Stomach (tissue), 4 donors: ENCODE measurements around the gene DGCR2.

Source experiments
- CTCF ChIP-seq, 7 experiments: fragments of 450-650 bp in 4 of 7; fragments of 200-600 bp in 3 of 7; sonication (generic) in 3 of 7; IDR thresholded peaks; one replicate each; pipeline ENCODE4 v1.5.1; 2016 to 2019; ENCODE audit warnings: antibody characterized with exemption in 7 of 7, control low read depth in 2 of 7, mild to moderate bottlenecking in 1 of 7
- POLR2A ChIP-seq, 4 donors: fragments of 450-650 bp; IDR thresholded peaks; one replicate each; pipeline ENCODE4 v1.6.1; 2016; ENCODE audit warnings: antibody characterized with exemption in 4 of 4, control low read depth in 2 of 4, mild to moderate bottlenecking in 1 of 4, moderate library complexity in 1 of 4

DNA sequence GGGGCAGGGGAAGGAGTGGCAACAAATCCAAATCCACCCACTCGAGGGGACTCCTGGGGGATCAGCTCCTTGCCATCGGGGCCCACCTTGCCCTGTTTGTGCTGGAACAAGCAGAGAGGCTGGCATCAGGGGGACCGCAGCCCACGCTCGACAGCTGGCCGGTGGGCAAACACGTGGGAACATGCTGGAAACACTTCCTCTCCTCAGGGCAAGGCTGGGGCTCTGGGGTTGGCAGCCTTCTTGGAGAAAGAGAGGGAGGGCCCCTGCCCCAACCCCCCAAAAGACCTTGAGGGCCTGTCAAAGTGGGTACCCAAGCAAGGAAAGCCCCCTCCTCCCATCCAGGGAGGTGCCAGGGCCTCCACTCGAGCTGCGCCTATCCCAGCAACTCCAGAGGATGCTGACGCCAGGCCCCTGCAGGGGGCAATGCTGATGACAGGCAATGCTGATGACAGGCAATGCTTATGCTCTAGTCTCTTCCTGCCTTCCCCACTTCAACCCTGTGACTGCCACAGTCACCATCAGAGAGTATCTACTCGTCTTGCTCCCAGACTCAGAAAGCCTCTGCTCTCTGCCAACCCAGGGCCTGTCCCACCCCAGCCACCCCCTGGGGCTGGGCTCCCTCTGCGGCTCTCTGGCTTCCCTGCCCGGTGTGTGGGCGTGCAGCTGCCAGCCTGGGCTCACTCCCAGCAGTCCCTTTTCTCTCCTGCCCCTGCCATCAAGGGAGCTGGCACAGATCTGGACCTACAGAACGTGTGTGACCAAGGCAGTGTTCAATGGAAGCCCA lies 16.2 kb upstream of the DGCR2 start:
- TF ChIP-seq POLR2A (IDR thresholded peaks at IDR 0.05) (no peak), CTCF (IDR thresholded peaks at IDR 0.05) (no peak)
